Colonic mucosa (tissue), 4 donors: ENCODE results near the gene CHST2. TPM values are rescaled to one million over a fixed set of nuclear protein-coding genes. Genes with fewer than 3 reads are reported as not detected.

Experiments used
- DNase-seq: peaks from one replicate; pipeline ENCODE4 v3.0.0-alpha.2; 2020
- H3K27ac ChIP-seq: fragments of 200-600 bp; one replicate; pipeline ENCODE4 v1.8.0; 2021
- H3K27me3 ChIP-seq: fragments of 200-600 bp; one replicate; pipeline ENCODE4 v1.8.0; 2021
- H3K36me3 ChIP-seq: fragments of 200-600 bp; one replicate; pipeline ENCODE4 v1.8.0; 2021
- H3K4me1 ChIP-seq: fragments of 200-600 bp; one replicate; pipeline ENCODE4 v1.8.0; 2021; ENCODE audit warnings: mild to moderate bottlenecking
- H3K4me3 ChIP-seq: fragments of 200-600 bp; one replicate; pipeline ENCODE4 v1.8.0; 2021
- H3K9ac ChIP-seq, 2 donors: one replicate each; pipeline ENCODE4 v1.7.0; 2013; ENCODE audit warnings: control low read depth in 2 of 2, low read depth in 2 of 2, low read length in 2 of 2
- H3K9me3 ChIP-seq: fragments of 200-600 bp; one replicate; pipeline ENCODE4 v1.8.0; 2021
- CTCF ChIP-seq: fragments of 200-600 bp; IDR thresholded peaks from one replicate; pipeline ENCODE4 v1.8.0; 2022; ENCODE audit warnings: antibody characterized with exemption, mild to moderate bottlenecking
- intact Hi-C: fragments of 100-400 bp; cut with DNase I; formaldehyde crosslinking; loops from one replicate; pipeline ENCODE4 v1.14.1; 2022
- total RNA-seq, 2 donors: library from RNA; stranded (reverse); fragmentation: NEBNext Ultra II Directional in 1 of 2; extraction: Animal tissue kit (Norgen Biotek cat#: 25700) in 1 of 2; gene quantifications; one replicate each; pipeline ENCODE4 v1.2.1, GENCODE V29; 2021
- donor health status: healthy.
- donor health status: DM: no; HTN: no; CAD: no.
- donor health status: DM: no; HTN: no; CAD: no.

CHST2 gene
- total RNA-seq, 2 donors from 2014 or later, result 1.8 to 2.5 TPM

- TF ChIP-seq CTCF, result no peak
- no peak for DNase-seq
- Histone ChIP-seq H3K9ac (no peak overlapping the region), H3K4me1 (no peaks in the 10 kb centered on the region), H3K27ac (no peak overlapping the region), H3K9me3 (no peaks in the 10 kb centered on the region), H3K36me3 (no peaks in the 10 kb centered on the region), H3K27me3 (peaks cover 20% of the 10 kb centered on the region), H3K4me3 (no peak overlapping the region)
- intact Hi-C loops, result no loop called here
These were observed 2.5 kb downstream of the CHST2 start for GRCh38 chr3:143122089-143122430.

GRCh38 chr3:143122608-143123352 is 3.2 kb downstream of the CHST2 start:
- no peaks in the 10 kb centered on the region for H3K9me3 ChIP-seq
- no peaks in the 10 kb centered on the region for H3K4me1 ChIP-seq
- intact Hi-C loops, result no loop called here
- peaks cover 20% of the 10 kb centered on the region for H3K27me3 ChIP-seq
- H3K36me3 ChIP-seq, result no peaks in the 10 kb centered on the region
- no peak overlapping the region for H3K4me3 ChIP-seq
- DNase-seq, result no peak
- no peak overlapping the region for H3K9ac ChIP-seq
- no peak for TF ChIP-seq CTCF
- H3K27ac ChIP-seq, result no peak overlapping the region

GRCh38 chr3:143123353-143123984 is 3.9 kb downstream of the CHST2 start:
- TF ChIP-seq CTCF, result no peak
- Histone ChIP-seq H3K9ac (no peak overlapping the region), H3K27me3 (peaks cover 20% of the 10 kb centered on the region), H3K27ac (no peak overlapping the region), H3K36me3 (no peaks in the 10 kb centered on the region), H3K4me1 (no peaks in the 10 kb centered on the region), H3K4me3 (no peak overlapping the region), H3K9me3 (no peaks in the 10 kb centered on the region)
- intact Hi-C loops, result no loop called here
- no peak for DNase-seq

GRCh38 chr3:143124601-143125520 is 5.3 kb downstream of the CHST2 start:
- Histone ChIP-seq H3K36me3 (no peaks in the 10 kb centered on the region), H3K4me3 (no peak overlapping the region), H3K27ac (no peak overlapping the region), H3K9ac (no peak overlapping the region), H3K9me3 (no peaks in the 10 kb centered on the region), H3K27me3 (peaks cover 20% of the 10 kb centered on the region), H3K4me1 (no peaks in the 10 kb centered on the region)
- DNase-seq, result no peak
- TF ChIP-seq CTCF, result no peak
- intact Hi-C loops, result no loop called here

- Histone ChIP-seq H3K9me3 (no peaks in the 10 kb centered on the region), H3K36me3 (no peaks in the 10 kb centered on the region), H3K4me3 (no peak overlapping the region), H3K27ac (no peak overlapping the region), H3K9ac (no peak overlapping the region), H3K4me1 (no peaks in the 10 kb centered on the region), H3K27me3 (no peaks in the 10 kb centered on the region)
- intact Hi-C loops, result no loop called here
- no peak for DNase-seq
- no peak for TF ChIP-seq CTCF
These were observed 8.2 kb downstream of the CHST2 start for GRCh38 chr3:143127801-143128200.
